ENCODE measurements around the gene ASIC3.

- TF ChIP-seq CTBP2 (IDR thresholded peaks at IDR 0.05; ENCODE audit: borderline replicate concordance, insufficient read depth, insufficient read length, low read length): no peak
- no peak for TF ChIP-seq CTCF (IDR thresholded peaks at IDR 0.05; ENCODE audit: control extremely low read depth in 1 of 3, insufficient read depth in 1 of 3, low read depth in 1 of 3, low read length in 3 of 3)
- TF ChIP-seq POLR2A (IDR thresholded peaks at IDR 0.05; ENCODE audit: control extremely low read depth in 1 of 2, low read depth in 2 of 2, low read length in 2 of 2): no peak
- no peak for TF ChIP-seq TCF12 (IDR thresholded peaks at IDR 0.05; ENCODE audit: low read depth, low read length)
- no peak for TF ChIP-seq TAF1 (IDR thresholded peaks at IDR 0.05; ENCODE audit: low read depth, low read length)
- no peak for TF ChIP-seq KDM5A (IDR thresholded peaks at IDR 0.05; ENCODE audit: low read length)
- TF ChIP-seq TBP (IDR thresholded peaks at IDR 0.05; ENCODE audit: low read depth, low read length): no peak
- no peak for TF ChIP-seq GABPA (IDR thresholded peaks at IDR 0.05; ENCODE audit: borderline replicate concordance, insufficient read depth, low read length)
- TF ChIP-seq YY1 (IDR thresholded peaks at IDR 0.05; ENCODE audit: low read depth, low read length): no peak
- TF ChIP-seq GTF2F1 (IDR thresholded peaks at IDR 0.05; ENCODE audit: borderline replicate concordance, low read depth, low read length): no peak
- no peak for TF ChIP-seq CHD2 (IDR thresholded peaks at IDR 0.05; ENCODE audit: low read length)
- no peak for TF ChIP-seq BCL11A (IDR thresholded peaks at IDR 0.05; ENCODE audit: low read depth in 2 of 2, low read length in 2 of 2)
- no peak for TF ChIP-seq SP2 (IDR thresholded peaks at IDR 0.05; ENCODE audit: low read length)
- TF ChIP-seq RFX5 (IDR thresholded peaks at IDR 0.05; ENCODE audit: borderline replicate concordance, low read depth, low read length): no peak
These were observed 52.6 kb downstream of the ASIC3 start for GRCh38 chr7:151100921-151101320.
